ENCODE results near the gene SLC9A3.

DNA sequence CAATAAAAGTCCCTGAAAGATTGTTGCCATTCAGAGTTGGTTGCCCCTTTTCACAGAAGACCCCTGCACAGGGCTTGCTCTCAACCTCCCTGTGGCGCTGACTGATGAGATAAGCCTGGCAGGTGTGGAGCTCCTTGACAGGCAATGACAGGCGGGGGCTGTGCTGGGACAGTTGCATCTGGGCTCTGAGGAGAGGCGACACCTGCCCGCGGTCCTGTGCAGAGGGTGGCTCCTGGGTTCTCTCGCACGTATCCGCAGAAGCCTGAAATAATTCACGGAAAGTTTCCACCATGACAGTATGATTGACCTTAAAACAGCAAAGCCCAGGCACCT, 101.0 kb downstream of the SLC9A3 start:
- no peak for TF ChIP-seq POLR2AphosphoS5 (IDR thresholded peaks at IDR 0.05; ENCODE audit: low read depth, low read length)
- TF ChIP-seq, protein P1, sequence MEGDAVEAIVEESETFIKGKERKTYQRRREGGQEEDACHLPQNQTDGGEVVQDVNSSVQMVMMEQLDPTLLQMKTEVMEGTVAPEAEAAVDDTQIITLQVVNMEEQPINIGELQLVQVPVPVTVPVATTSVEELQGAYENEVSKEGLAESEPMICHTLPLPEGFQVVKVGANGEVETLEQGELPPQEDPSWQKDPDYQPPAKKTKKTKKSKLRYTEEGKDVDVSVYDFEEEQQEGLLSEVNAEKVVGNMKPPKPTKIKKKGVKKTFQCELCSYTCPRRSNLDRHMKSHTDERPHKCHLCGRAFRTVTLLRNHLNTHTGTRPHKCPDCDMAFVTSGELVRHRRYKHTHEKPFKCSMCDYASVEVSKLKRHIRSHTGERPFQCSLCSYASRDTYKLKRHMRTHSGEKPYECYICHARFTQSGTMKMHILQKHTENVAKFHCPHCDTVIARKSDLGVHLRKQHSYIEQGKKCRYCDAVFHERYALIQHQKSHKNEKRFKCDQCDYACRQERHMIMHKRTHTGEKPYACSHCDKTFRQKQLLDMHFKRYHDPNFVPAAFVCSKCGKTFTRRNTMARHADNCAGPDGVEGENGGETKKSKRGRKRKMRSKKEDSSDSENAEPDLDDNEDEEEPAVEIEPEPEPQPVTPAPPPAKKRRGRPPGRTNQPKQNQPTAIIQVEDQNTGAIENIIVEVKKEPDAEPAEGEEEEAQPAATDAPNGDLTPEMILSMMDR (IDR thresholded peaks at IDR 0.05): no peak
- TF ChIP-seq, protein P2, sequence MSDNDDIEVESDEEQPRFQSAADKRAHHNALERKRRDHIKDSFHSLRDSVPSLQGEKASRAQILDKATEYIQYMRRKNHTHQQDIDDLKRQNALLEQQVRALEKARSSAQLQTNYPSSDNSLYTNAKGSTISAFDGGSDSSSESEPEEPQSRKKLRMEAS (IDR thresholded peaks at IDR 0.05; ENCODE audit: low read depth): no peak
- TF ChIP-seq TEAD4 (IDR thresholded peaks at IDR 0.05; ENCODE audit: borderline replicate concordance, insufficient read depth): no peak
- TF ChIP-seq SMC3 (IDR thresholded peaks at IDR 0.05; ENCODE audit: low read depth, low read length): no peak
- no peak for TF ChIP-seq GABPA (IDR thresholded peaks at IDR 0.05; ENCODE audit: low read depth)
- no peak for TF ChIP-seq FOXM1 (IDR thresholded peaks at IDR 0.05; ENCODE audit: low read depth)
- no peak for TF ChIP-seq YY1 (IDR thresholded peaks at IDR 0.05; ENCODE audit: low read depth)
